B cell (primary cell): ENCODE measurements around the gene NDUFA12. TPM values are rescaled to one million over a fixed set of nuclear protein-coding genes. Genes with fewer than 3 reads are reported as not detected.

Experiments used
- ATAC-seq: fragments of 200-7000 bp; cut with Tn5 transposase; one replicate; pipeline ENCODE4 v1.10.0; 2021; ENCODE audit warnings: low read depth, mild to moderate bottlenecking, moderate number of reproducible peaks, moderate library complexity
- CTCF ChIA-PET: fragments of 350-600 bp; sonication (Branson Sonifier 250); formaldehyde crosslinking; loops from one replicate; lab custom pipeline; 2021; ENCODE audit warnings: antibody characterized with exemption, inconsistent platforms; lab: Charles Lee
- POLR2A ChIA-PET: fragments of 350-600 bp; sonication (Branson Sonifier 250); formaldehyde crosslinking; loops from one replicate; lab custom pipeline; 2021; ENCODE audit warnings: antibody characterized with exemption; lab: Charles Lee
- DNase-seq: peaks from one replicate; pipeline ENCODE4 v3.0.0; 2013
- H2AFZ ChIP-seq: 2 replicates; pipeline ENCODE4 v1.6.1; 2012; ENCODE audit warnings: mild to moderate bottlenecking, low read depth, low read length; ENCODE audit not compliant: insufficient read depth, poor library complexity, severe bottlenecking
- H3K27ac ChIP-seq, 2 donors: 1 replicate in 1 of 2; 2 replicates in 1 of 2; pipeline ENCODE4 v1.5.1; 2012 to 2013; ENCODE audit warnings: low read length in 2 of 2, mild to moderate bottlenecking in 2 of 2, moderate library complexity in 1 of 2
- H3K27me3 ChIP-seq, 4 experiments: fragments of 200-600 bp in 1 of 4; sonication (generic) in 1 of 4; replicated peaks in 1 of 4; 1 replicate in 2 of 4; 2 replicates in 2 of 4; pipeline versions ENCODE4 v1.6.1 to v1.7.0; 2013 to 2016; ENCODE audit warnings: low read length in 3 of 4, mild to moderate bottlenecking in 2 of 4, mixed read lengths in 1 of 4, moderate library complexity in 1 of 4; ENCODE audit not compliant: insufficient read depth in 4 of 4, control insufficient read depth in 3 of 4; ENCODE audit errors: control extremely low read depth in 1 of 4
- H3K36me3 ChIP-seq, 2 experiments: replicated peaks in 1 of 2; 1 replicate in 1 of 2; 2 replicates in 1 of 2; pipeline versions ENCODE4 v1.6.1 to v1.7.1; 2013; ENCODE audit warnings: low read length in 1 of 2; ENCODE audit not compliant: insufficient read depth in 2 of 2, control insufficient read depth in 1 of 2; ENCODE audit errors: control extremely low read depth in 1 of 2, extremely low read depth in 1 of 2
- H3K4me1 ChIP-seq, 2 donors: fragments of 200-600 bp in 1 of 2; sonication (generic) in 1 of 2; 1 replicate in 1 of 2; 2 replicates in 1 of 2; pipeline versions ENCODE4 v1.5.1 to v1.6.1; 2013 to 2017; ENCODE audit warnings: low read length in 2 of 2; ENCODE audit not compliant: control insufficient read depth in 2 of 2, insufficient read depth in 2 of 2
- H3K4me2 ChIP-seq: replicated peaks from 2 replicates; pipeline ENCODE3; 2012; ENCODE audit warnings: mild to moderate bottlenecking, low read depth, low read length; ENCODE audit not compliant: poor library complexity, severe bottlenecking
- H3K4me3 ChIP-seq, 5 experiments: fragments of 200-600 bp in 1 of 5; sonication (generic) in 1 of 5; 1 replicate in 3 of 5; 2 replicates in 2 of 5; pipeline versions ENCODE4 v1.5.1 to v1.7.0; 2011 to 2016; ENCODE audit warnings: low read length in 4 of 5, mild to moderate bottlenecking in 4 of 5, low read depth in 2 of 5, control low read depth in 1 of 5, moderate library complexity in 1 of 5; ENCODE audit not compliant: insufficient read depth in 1 of 5; ENCODE audit errors: control extremely low read depth in 1 of 5, extremely low read depth in 1 of 5
- H3K79me2 ChIP-seq: fragments of 200-600 bp; sonication (generic); one replicate; pipeline ENCODE4 v1.6.0; 2016; ENCODE audit warnings: low read length; ENCODE audit not compliant: control insufficient read depth, insufficient read depth
- H3K9ac ChIP-seq: fragments of 200-600 bp; sonication (generic); 2 replicates; pipeline ENCODE4 v1.6.1; 2017; ENCODE audit warnings: mild to moderate bottlenecking, low read length, moderate library complexity
- H3K9me3 ChIP-seq, 3 donors: one replicate each; pipeline versions ENCODE4 v1.6.1 to v1.7.1; 2013; ENCODE audit warnings: low read length in 2 of 3; ENCODE audit not compliant: control insufficient read depth in 2 of 3, insufficient read depth in 1 of 3; ENCODE audit errors: control extremely low read depth in 1 of 3
- H4K20me1 ChIP-seq: 2 replicates; pipeline ENCODE4 v1.6.0; 2012; ENCODE audit warnings: mild to moderate bottlenecking, low read length; ENCODE audit not compliant: insufficient read depth, control insufficient read depth, poor library complexity, severe bottlenecking
- H3K27ac Mint-ChIP-seq: one replicate; pipeline ENCODE4 v1.8.0; 2021; ENCODE audit warnings: mixed read lengths
- H3K27me3 Mint-ChIP-seq: one replicate; pipeline ENCODE4 v1.8.0; 2021; ENCODE audit warnings: mixed read lengths
- H3K4me1 Mint-ChIP-seq: one replicate; pipeline ENCODE4 v1.8.0; 2021; ENCODE audit warnings: mixed read lengths
- H3K4me3 Mint-ChIP-seq: one replicate; pipeline ENCODE4 v1.8.0; 2021; ENCODE audit warnings: mixed read lengths
- H3K9me3 Mint-ChIP-seq: one replicate; pipeline ENCODE4 v1.8.0; 2022; ENCODE audit warnings: mixed read lengths; ENCODE audit not compliant: insufficient read depth
- CTCF ChIP-seq: fragments of 200-600 bp; IDR thresholded peaks from one replicate; pipeline ENCODE4 v1.8.0; 2022; ENCODE audit warnings: antibody characterized with exemption, mild to moderate bottlenecking
- EZH2 ChIP-seq: IDR thresholded peaks from 2 replicates; pipeline ENCODE4 v1.6.1; 2012; ENCODE audit warnings: borderline replicate concordance, low read depth, mild to moderate bottlenecking, moderate library complexity, low read length; ENCODE audit not compliant: insufficient read depth, poor library complexity, severe bottlenecking
- WGBS: methylation state at CpG from one replicate; pipeline ENCODE4 v1.1.5; 2013; ENCODE audit warnings: missing lambda C conversion rate; ENCODE audit not compliant: insufficient coverage; 5-methylcytosine and 5-hydroxymethylcytosine counted together
- intact Hi-C: fragments of 100-400 bp; cut with micrococcal nuclease; formaldehyde crosslinking; loops from one replicate; pipeline ENCODE4 v1.10.0; 2022
- polyA plus RNA-seq: library from polyadenylated mRNA; depleted of rRNA; stranded (reverse); fragments of >200 nt; gene quantifications from 2 replicates; pipeline ENCODE4 v1.2.3, GENCODE V29; 2012
- total RNA-seq, 2 donors: library from RNA; stranded (reverse); fragments of 120-200 nt in 1 of 2; gene quantifications; 1 replicate in 1 of 2; 2 replicates in 1 of 2; pipeline versions ENCODE4 v1.2.3 to v1.2.4, GENCODE V29; 2013 to 2022

Gene NDUFA12
- total and polyA plus RNA-seq, 2 donors (not counting 1 experiment from before 2014, with no cell fraction given) = 41.7 to 51.8 TPM

DNA sequence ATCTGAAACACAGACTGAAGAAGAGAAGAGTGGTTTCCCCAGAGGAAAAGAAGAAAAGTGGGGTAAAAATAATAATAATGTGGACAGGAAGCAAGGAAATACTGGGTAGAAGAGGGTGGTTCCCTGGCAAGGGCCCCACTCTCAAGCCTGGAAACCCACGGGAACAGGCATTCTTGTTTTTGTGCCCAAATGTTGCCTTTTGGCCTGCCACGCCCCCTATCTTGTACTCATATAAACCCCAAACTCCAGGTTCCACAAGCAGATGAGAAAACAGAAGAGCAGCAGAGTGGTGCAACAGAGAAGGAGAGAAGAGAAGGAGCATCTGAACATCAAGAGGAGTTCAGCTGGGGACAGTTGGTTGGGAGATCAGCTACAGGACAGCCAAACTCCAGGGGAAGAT is 51.2 kb downstream of the NDUFA12 start:
- no peak overlapping the region for H3K4me2 ChIP-seq
- H3K27me3 ChIP-seq = peaks cover 0 to 2% (median 0%) of the 10 kb centered on the region in 4 experiments
- H3K9me3 ChIP-seq = no peaks in the 10 kb centered on the region
- POLR2A ChIA-PET = no interaction called here
- Mint-ChIP-seq H3K4me1 (no peaks in the 10 kb centered on the region), H3K27me3 (peaks cover 9% of the 10 kb centered on the region), H3K9me3 (no peaks in the 10 kb centered on the region), H3K4me3 (no peak overlapping the region), H3K27ac (no peak overlapping the region)
- no peak for TF ChIP-seq CTCF
- TF ChIP-seq EZH2 = no peak
- H2AFZ ChIP-seq = no peak overlapping the region
- H4K20me1 ChIP-seq = no peaks in the 10 kb centered on the region
- no peak for DNase-seq
- no peaks in the 10 kb centered on the region for H3K36me3 ChIP-seq
- no peak overlapping the region for H3K4me3 ChIP-seq
- H3K79me2 ChIP-seq = no peaks in the 10 kb centered on the region
- no peak overlapping the region for H3K27ac ChIP-seq
- ATAC-seq = no peak
- H3K4me1 ChIP-seq = peaks cover 0 to 10% of the 10 kb centered on the region in 2 donors
- WGBS = no CpG with 5 or more reads among the region's 2 CpGs
- intact Hi-C loops = no loop called here
- H3K9ac ChIP-seq = no peak overlapping the region
- CTCF ChIA-PET = no interaction called here

- ChIA-PET POLR2A (no interaction called here), CTCF (no interaction called here)
- no peaks in the 10 kb centered on the region for H3K79me2 ChIP-seq
- peaks cover 0 to 2% (median 0%) of the 10 kb centered on the region in 4 experiments for H3K27me3 ChIP-seq
- ATAC-seq (no peak), DNase-seq (no peak)
- no peak overlapping the region for H2AFZ ChIP-seq
- no peaks in the 10 kb centered on the region for H3K4me1 Mint-ChIP-seq
- no peak overlapping the region for H3K4me2 ChIP-seq
- peaks cover 0 to 10% of the 10 kb centered on the region in 2 donors for H3K4me1 ChIP-seq
- no peak overlapping the region for H3K4me3 ChIP-seq
- H3K9me3 ChIP-seq = no peaks in the 10 kb centered on the region
- no peak overlapping the region for H3K4me3 Mint-ChIP-seq
- no peak overlapping the region for H3K9ac ChIP-seq
- no peak overlapping the region for H3K27ac Mint-ChIP-seq
- TF ChIP-seq CTCF (no peak), EZH2 (no peak)
- H3K9me3 Mint-ChIP-seq = no peaks in the 10 kb centered on the region
- H3K27me3 Mint-ChIP-seq = peaks cover 9% of the 10 kb centered on the region
- intact Hi-C loops = no loop called here
- no peaks in the 10 kb centered on the region for H3K36me3 ChIP-seq
- 100% methylated on average over 1 of the region's 7 CpGs for WGBS
- H4K20me1 ChIP-seq = no peaks in the 10 kb centered on the region
- H3K27ac ChIP-seq = no peak overlapping the region
These were observed 52.2 kb downstream of the NDUFA12 start for GRCh38 chr12:94951071-94951934.
